Stimulated activated memory B cell treated with anti-CD40 and anti-IgM and Interleukin-4, amounts not matched to agents 10 μg/mL and 1 μg/mL and 100 μg/mL, for 72 hours (primary cell): ENCODE measurements around the gene SIPA1L2.
"Not testable (repeated sequence)": the region's sequence is repeated elsewhere in the genome, so short reads cannot be mapped to it uniquely, and the experiment has no call there.

Experiments used
- ATAC-seq: fragments of 150-1000 bp; cut with Tn5 transposase; 2 replicates; pipeline ENCODE4 v1.10.0; 2021
- H3K27ac Mint-ChIP-seq: one replicate; pipeline ENCODE4 v1.8.0; 2022; ENCODE audit warnings: mild to moderate bottlenecking, mixed read lengths
- H3K27me3 Mint-ChIP-seq: one replicate; pipeline ENCODE4 v1.8.0; 2022; ENCODE audit warnings: mixed read lengths
- H3K36me3 Mint-ChIP-seq: one replicate; pipeline ENCODE4 v1.8.0; 2022; ENCODE audit warnings: mixed read lengths
- H3K4me1 Mint-ChIP-seq: one replicate; pipeline ENCODE4 v1.8.0; 2022; ENCODE audit warnings: mixed read lengths
- H3K4me3 Mint-ChIP-seq: one replicate; pipeline ENCODE4 v1.8.0; 2022; ENCODE audit warnings: mild to moderate bottlenecking, moderate library complexity, mixed read lengths
- H3K9me3 Mint-ChIP-seq: one replicate; pipeline ENCODE4 v1.8.0; 2022; ENCODE audit warnings: mixed read lengths

SIPA1L2 gene

GRCh38 chr1:232627645-232628334 lies 2.1 kb downstream of the SIPA1L2 start:
- Mint-ChIP-seq H3K4me1 (peaks cover 14% of the 10 kb centered on the region), H3K4me3 (no peak overlapping the region), H3K9me3 (no peaks in the 10 kb centered on the region), H3K27ac (no peak overlapping the region), H3K36me3 (no peaks in the 10 kb centered on the region), H3K27me3 (peaks cover 61% of the 10 kb centered on the region)
- ATAC-seq = no peak

GRCh38 chr1:232627171-232627570 lies 2.8 kb downstream of the SIPA1L2 start:
- peaks cover 61% of the 10 kb centered on the region for H3K27me3 Mint-ChIP-seq
- peaks cover 14% of the 10 kb centered on the region for H3K4me1 Mint-ChIP-seq
- H3K9me3 Mint-ChIP-seq = no peaks in the 10 kb centered on the region
- no peak overlapping the region for H3K27ac Mint-ChIP-seq
- no peak for ATAC-seq
- H3K4me3 Mint-ChIP-seq = no peak overlapping the region
- H3K36me3 Mint-ChIP-seq = no peaks in the 10 kb centered on the region

- Mint-ChIP-seq H3K27me3 (peaks cover 61% of the 10 kb centered on the region), H3K4me1 (peaks cover 14% of the 10 kb centered on the region), H3K9me3 (no peaks in the 10 kb centered on the region), H3K27ac (no peak overlapping the region), H3K36me3 (no peaks in the 10 kb centered on the region), H3K4me3 (no peak overlapping the region)
- ATAC-seq = no peak
Measured at GRCh38 chr1:232626452-232626851, 3.5 kb downstream of the SIPA1L2 start.

- Mint-ChIP-seq H3K36me3 (no peaks in the 10 kb centered on the region), H3K4me1 (peaks cover 8% of the 10 kb centered on the region), H3K27ac (no peak overlapping the region), H3K4me3 (no peak overlapping the region), H3K27me3 (peaks cover 52% of the 10 kb centered on the region), H3K9me3 (no peaks in the 10 kb centered on the region)
- ATAC-seq = no peak
Measured at GRCh38 chr1:232625319-232625868, 4.5 kb downstream of the SIPA1L2 start.

- H3K36me3 Mint-ChIP-seq = no peaks in the 10 kb centered on the region
- no peak overlapping the region for H3K27ac Mint-ChIP-seq
- H3K9me3 Mint-ChIP-seq = no peaks in the 10 kb centered on the region
- peaks cover 50% of the 10 kb centered on the region for H3K27me3 Mint-ChIP-seq
- peaks cover 7% of the 10 kb centered on the region for H3K4me1 Mint-ChIP-seq
- no peak overlapping the region for H3K4me3 Mint-ChIP-seq
- no peak for ATAC-seq
Measured at GRCh38 chr1:232624546-232625281, 5.2 kb downstream of the SIPA1L2 start.

GRCh38 chr1:232622981-232623380 lies 7.0 kb downstream of the SIPA1L2 start:
- ATAC-seq = no peak
- Mint-ChIP-seq H3K4me1 (no peaks in the 10 kb centered on the region), H3K27me3 (peaks cover 35% of the 10 kb centered on the region), H3K4me3 (no peak overlapping the region), H3K9me3 (no peaks in the 10 kb centered on the region), H3K36me3 (no peaks in the 10 kb centered on the region), H3K27ac (no peak overlapping the region)

GRCh38 chr1:232622378-232622777 lies 7.6 kb downstream of the SIPA1L2 start:
- ATAC-seq = no peak
- H3K27me3 Mint-ChIP-seq = peaks cover 35% of the 10 kb centered on the region
- no peaks in the 10 kb centered on the region for H3K4me1 Mint-ChIP-seq
- no peaks in the 10 kb centered on the region for H3K9me3 Mint-ChIP-seq
- H3K27ac Mint-ChIP-seq = no peak overlapping the region
- no peak overlapping the region for H3K4me3 Mint-ChIP-seq
- H3K36me3 Mint-ChIP-seq = no peaks in the 10 kb centered on the region

- Mint-ChIP-seq H3K27me3 (peaks cover 29% of the 10 kb centered on the region), H3K4me1 (no peaks in the 10 kb centered on the region)
- ATAC-seq = no peak
Measured at GRCh38 chr1:232621050-232621449, 8.9 kb downstream of the SIPA1L2 start.

GRCh38 chr1:232620356-232620969 lies 9.5 kb downstream of the SIPA1L2 start:
- Mint-ChIP-seq H3K4me1 (no peaks in the 10 kb centered on the region), H3K27me3 (peaks cover 23% of the 10 kb centered on the region), H3K27ac (no peak overlapping the region), H3K36me3 (no peaks in the 10 kb centered on the region), H3K9me3 (no peaks in the 10 kb centered on the region), H3K4me3 (no peak overlapping the region)
- no peak for ATAC-seq

More at GRCh38 chr1:232621050-232621449, 8.9 kb downstream of the SIPA1L2 start:
- no peaks in the 10 kb centered on the region for H3K9me3 Mint-ChIP-seq
- no peak overlapping the region for H3K27ac Mint-ChIP-seq
- H3K36me3 Mint-ChIP-seq = no peaks in the 10 kb centered on the region
- H3K4me3 Mint-ChIP-seq = no peak overlapping the region

GRCh38 chr1:232617237-232617636 lies 12.7 kb downstream of the SIPA1L2 start:
- Mint-ChIP-seq H3K36me3 (no peaks in the 10 kb centered on the region), H3K4me3 (no peak overlapping the region), H3K9me3 (no peaks in the 10 kb centered on the region), H3K27me3 (peaks cover 19% of the 10 kb centered on the region), H3K4me1 (no peaks in the 10 kb centered on the region), H3K27ac (no peak overlapping the region)
- ATAC-seq = no peak

GRCh38 chr1:232615306-232615800 lies 14.6 kb downstream of the SIPA1L2 start:
- Mint-ChIP-seq H3K27me3 (peaks cover 19% of the 10 kb centered on the region), H3K27ac (no peak overlapping the region), H3K4me3 (no peak overlapping the region), H3K4me1 (no peaks in the 10 kb centered on the region), H3K36me3 (no peaks in the 10 kb centered on the region), H3K9me3 (no peaks in the 10 kb centered on the region)
- ATAC-seq = no peak

GRCh38 chr1:232614811-232615210 lies 15.1 kb downstream of the SIPA1L2 start:
- peaks cover 19% of the 10 kb centered on the region for H3K27me3 Mint-ChIP-seq
- no peak overlapping the region for H3K4me3 Mint-ChIP-seq
- H3K27ac Mint-ChIP-seq = no peak overlapping the region
- no peaks in the 10 kb centered on the region for H3K4me1 Mint-ChIP-seq
- no peak for ATAC-seq
- no peaks in the 10 kb centered on the region for H3K36me3 Mint-ChIP-seq
- no peaks in the 10 kb centered on the region for H3K9me3 Mint-ChIP-seq

- peaks cover 19% of the 10 kb centered on the region for H3K27me3 Mint-ChIP-seq
- no peak overlapping the region for H3K27ac Mint-ChIP-seq
- H3K9me3 Mint-ChIP-seq = no peaks in the 10 kb centered on the region
- no peaks in the 10 kb centered on the region for H3K36me3 Mint-ChIP-seq
- no peak for ATAC-seq
- H3K4me1 Mint-ChIP-seq = no peaks in the 10 kb centered on the region
- H3K4me3 Mint-ChIP-seq = no peak overlapping the region
Measured at GRCh38 chr1:232613752-232614381, 16.1 kb downstream of the SIPA1L2 start.

GRCh38 chr1:232612836-232613235 lies 17.1 kb downstream of the SIPA1L2 start:
- peaks cover 17% of the 10 kb centered on the region for H3K27me3 Mint-ChIP-seq
- not testable (repeated sequence) for H3K9me3 Mint-ChIP-seq, H3K4me3 Mint-ChIP-seq, H3K27ac Mint-ChIP-seq, H3K36me3 Mint-ChIP-seq, H3K4me1 Mint-ChIP-seq, ATAC-seq

- no peaks in the 10 kb centered on the region for H3K36me3 Mint-ChIP-seq
- H3K27me3 Mint-ChIP-seq = peaks cover 9% of the 10 kb centered on the region
- no peaks in the 10 kb centered on the region for H3K9me3 Mint-ChIP-seq
Measured at GRCh38 chr1:232611834-232612233, 18.1 kb downstream of the SIPA1L2 start.

More at GRCh38 chr1:232611834-232612233, 18.1 kb downstream of the SIPA1L2 start:
- H3K4me3 Mint-ChIP-seq = no peak overlapping the region
- no peak for ATAC-seq
- H3K27ac Mint-ChIP-seq = no peak overlapping the region
- H3K4me1 Mint-ChIP-seq = no peaks in the 10 kb centered on the region
